Vagina (tissue), 2 donors: ENCODE results near the gene ZBTB49. TPM values are rescaled to one million over a fixed set of nuclear protein-coding genes. Genes with fewer than 3 reads are reported as not detected.

Experiments used
- DNase-seq, 2 donors: peaks; one replicate each; pipeline ENCODE4 v3.0.0-alpha.2; 2017; ENCODE audit errors: extremely low spot score in 2 of 2
- H3K27ac ChIP-seq: fragments of 200-600 bp; sonication (generic); one replicate; pipeline ENCODE4 v1.5.1; 2019
- H3K27me3 ChIP-seq: fragments of 200-600 bp; sonication (generic); one replicate; pipeline ENCODE4 v1.5.1; 2019
- H3K36me3 ChIP-seq, 2 donors: fragments of 200-600 bp; sonication (generic); one replicate each; pipeline ENCODE4 v1.5.1; 2017 to 2019
- H3K4me1 ChIP-seq: fragments of 200-600 bp; sonication (generic); one replicate; pipeline ENCODE4 v1.5.1; 2019
- H3K4me3 ChIP-seq, 2 donors: fragments of 200-600 bp; sonication (generic); 1 replicate in 1 of 2; 2 replicates in 1 of 2; pipeline ENCODE4 v1.5.1; 2016 to 2019
- H3K9me3 ChIP-seq: fragments of 200-600 bp; sonication (generic); one replicate; pipeline ENCODE4 v1.5.1; 2019
- POLR2A ChIP-seq, 2 donors: fragments of 450-650 bp; IDR thresholded peaks; one replicate each; pipeline ENCODE4 v1.6.1; 2017; ENCODE audit warnings: antibody characterized with exemption in 2 of 2, mild to moderate bottlenecking in 2 of 2, moderate library complexity in 2 of 2
- POLR2AphosphoS5 ChIP-seq, 2 donors: sonication (generic); formaldehyde crosslinking; IDR thresholded peaks; one replicate each; pipeline ENCODE4 v1.9.0; 2017; ENCODE audit warnings: antibody characterized with exemption in 2 of 2, mild to moderate bottlenecking in 2 of 2, low read depth in 1 of 2; ENCODE audit not compliant: insufficient read depth in 1 of 2
- intact Hi-C: fragments of 100-400 bp; cut with DNase I; formaldehyde crosslinking; loops from one replicate; pipeline ENCODE4 v1.15.1; 2023
- total RNA-seq: library from RNA; depleted of rRNA; stranded (reverse); fragments of >200 nt; gene quantifications from one replicate; pipeline ENCODE4 v1.2.3, GENCODE V29; 2016
- TF ChIP-seq, protein P1 (sequence below), 3 experiments: fragments of 450-650 bp in 2 of 3; fragments of 200-600 bp in 1 of 3; sonication (generic) in 1 of 3; IDR thresholded peaks; one replicate each; pipeline ENCODE4 v1.5.1; 2017 to 2019; ENCODE audit warnings: antibody characterized with exemption in 3 of 3, mild to moderate bottlenecking in 2 of 3, moderate library complexity in 2 of 3

ZBTB49 gene
- total RNA-seq, 1 donor from 2014 or later, result 5.4 TPM

DNA sequence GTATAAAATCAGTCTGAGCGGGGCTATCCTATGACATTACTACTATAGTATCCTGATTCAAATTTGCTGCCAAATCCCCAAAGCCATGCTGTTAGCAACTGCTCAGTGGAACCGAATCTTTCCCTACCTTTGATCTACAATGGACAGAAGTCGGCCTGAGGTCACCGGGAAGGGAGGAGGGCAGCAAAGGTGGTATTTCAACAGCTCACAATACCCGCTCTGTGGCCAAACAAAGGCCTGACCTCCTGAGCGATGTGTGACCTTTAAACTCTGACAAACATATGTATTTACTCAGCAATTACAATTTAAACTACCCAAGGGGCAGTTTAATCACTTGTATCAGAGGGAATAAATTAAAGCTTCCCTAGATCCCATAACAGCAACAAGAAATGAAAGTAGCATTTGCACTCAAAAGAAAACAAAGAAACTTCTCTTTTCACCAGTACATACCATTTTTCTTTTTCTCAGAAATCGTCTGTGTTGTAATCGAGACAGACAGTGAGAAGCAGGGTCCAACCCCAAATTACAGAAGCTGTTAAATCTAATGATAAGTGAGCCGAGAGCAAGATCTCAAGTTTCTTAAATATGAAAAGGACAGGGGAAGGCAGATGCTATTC, 30.5 kb upstream of the ZBTB49 start:
- no peaks in the 10 kb centered on the region for H3K9me3 ChIP-seq
- TF ChIP-seq POLR2A (IDR thresholded peaks at IDR 0.05) (no peak), POLR2AphosphoS5 (IDR thresholded peaks at IDR 0.05; ENCODE audit: insufficient read depth in 1 of 2, low read depth in 1 of 2) (no peak)
- TF ChIP-seq, protein P1, sequence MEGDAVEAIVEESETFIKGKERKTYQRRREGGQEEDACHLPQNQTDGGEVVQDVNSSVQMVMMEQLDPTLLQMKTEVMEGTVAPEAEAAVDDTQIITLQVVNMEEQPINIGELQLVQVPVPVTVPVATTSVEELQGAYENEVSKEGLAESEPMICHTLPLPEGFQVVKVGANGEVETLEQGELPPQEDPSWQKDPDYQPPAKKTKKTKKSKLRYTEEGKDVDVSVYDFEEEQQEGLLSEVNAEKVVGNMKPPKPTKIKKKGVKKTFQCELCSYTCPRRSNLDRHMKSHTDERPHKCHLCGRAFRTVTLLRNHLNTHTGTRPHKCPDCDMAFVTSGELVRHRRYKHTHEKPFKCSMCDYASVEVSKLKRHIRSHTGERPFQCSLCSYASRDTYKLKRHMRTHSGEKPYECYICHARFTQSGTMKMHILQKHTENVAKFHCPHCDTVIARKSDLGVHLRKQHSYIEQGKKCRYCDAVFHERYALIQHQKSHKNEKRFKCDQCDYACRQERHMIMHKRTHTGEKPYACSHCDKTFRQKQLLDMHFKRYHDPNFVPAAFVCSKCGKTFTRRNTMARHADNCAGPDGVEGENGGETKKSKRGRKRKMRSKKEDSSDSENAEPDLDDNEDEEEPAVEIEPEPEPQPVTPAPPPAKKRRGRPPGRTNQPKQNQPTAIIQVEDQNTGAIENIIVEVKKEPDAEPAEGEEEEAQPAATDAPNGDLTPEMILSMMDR (IDR thresholded peaks at IDR 0.05), result no peak
- H3K27me3 ChIP-seq, result no peaks in the 10 kb centered on the region
- intact Hi-C loops, result no loop called here
- H3K36me3 ChIP-seq, result no peaks in the 10 kb centered on the region
- no peak for DNase-seq
- no peaks in the 10 kb centered on the region for H3K4me1 ChIP-seq
- H3K27ac ChIP-seq, result no peak overlapping the region
- H3K4me3 ChIP-seq, result no peak overlapping the region

DNA sequence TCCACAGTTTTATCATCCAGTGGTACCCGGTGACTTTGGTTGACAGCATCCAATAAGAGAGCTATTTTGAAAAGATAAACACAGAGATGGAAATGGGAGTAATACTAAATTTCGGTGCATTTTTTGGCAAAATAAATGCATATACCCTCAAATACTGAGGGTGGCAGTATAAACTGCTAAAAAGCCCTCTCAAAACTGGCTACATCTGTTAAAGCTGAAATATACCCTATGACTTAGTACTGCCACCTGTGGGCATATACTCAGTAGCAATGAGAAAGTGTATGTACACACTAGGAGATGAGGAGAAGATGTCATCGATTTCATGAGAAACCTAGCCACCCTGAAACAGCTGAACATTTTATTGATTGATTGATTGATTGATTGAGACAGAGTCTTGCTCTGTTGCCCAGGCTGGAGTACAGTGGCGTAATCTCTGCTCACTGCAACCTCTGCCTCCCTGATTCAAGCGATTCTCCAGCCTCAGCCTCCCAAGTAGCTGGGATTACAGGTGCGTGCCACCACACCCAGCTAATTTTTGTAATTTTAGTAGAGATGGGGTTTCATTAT, 29.8 kb upstream of the ZBTB49 start:
- DNase-seq, result no peak
- Histone ChIP-seq H3K27ac (no peak overlapping the region), H3K4me3 (no peak overlapping the region), H3K36me3 (no peaks in the 10 kb centered on the region), H3K4me1 (no peaks in the 10 kb centered on the region), H3K9me3 (no peaks in the 10 kb centered on the region), H3K27me3 (no peaks in the 10 kb centered on the region)
- TF ChIP-seq POLR2AphosphoS5 (IDR thresholded peaks at IDR 0.05; ENCODE audit: insufficient read depth in 1 of 2, low read depth in 1 of 2), result no peak
- TF ChIP-seq, protein P1 (IDR thresholded peaks at IDR 0.05), result peak in 2 of 3 experiments; percentile 6 to 40
- intact Hi-C loops, result no loop called here

DNA sequence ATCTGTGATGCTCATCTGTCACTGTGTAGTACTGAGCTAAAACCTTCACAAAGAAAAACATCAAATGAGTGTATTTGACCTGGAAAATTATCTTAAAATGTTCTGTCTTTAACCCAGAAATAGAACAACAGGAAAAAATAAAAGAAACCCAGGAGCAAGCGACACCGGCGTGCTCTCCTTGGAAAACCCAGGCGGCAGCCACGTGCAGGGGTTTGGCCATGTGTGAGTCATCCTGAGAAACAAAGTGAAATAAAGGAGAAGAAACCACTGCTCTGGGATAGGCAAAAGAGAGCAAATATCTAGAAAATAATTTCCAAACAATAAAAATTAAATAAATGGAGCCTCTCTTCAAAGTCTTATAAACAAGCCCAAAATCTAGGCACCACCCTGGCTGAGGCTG, 22.1 kb upstream of the ZBTB49 start:
- H3K27ac ChIP-seq, result no peak overlapping the region
- H3K36me3 ChIP-seq, result peaks cover 0 to 25% of the 10 kb centered on the region in 2 donors
- H3K4me3 ChIP-seq, result no peak overlapping the region
- no peak for DNase-seq
- H3K4me1 ChIP-seq, result no peaks in the 10 kb centered on the region
- no peak for TF ChIP-seq POLR2AphosphoS5 (IDR thresholded peaks at IDR 0.05; ENCODE audit: insufficient read depth in 1 of 2, low read depth in 1 of 2)
- no peak for TF ChIP-seq POLR2A (IDR thresholded peaks at IDR 0.05)
- TF ChIP-seq, protein P1 (IDR thresholded peaks at IDR 0.05), result no peak
- no peaks in the 10 kb centered on the region for H3K27me3 ChIP-seq
- H3K9me3 ChIP-seq, result no peaks in the 10 kb centered on the region
- intact Hi-C loops, result no loop called here

DNA sequence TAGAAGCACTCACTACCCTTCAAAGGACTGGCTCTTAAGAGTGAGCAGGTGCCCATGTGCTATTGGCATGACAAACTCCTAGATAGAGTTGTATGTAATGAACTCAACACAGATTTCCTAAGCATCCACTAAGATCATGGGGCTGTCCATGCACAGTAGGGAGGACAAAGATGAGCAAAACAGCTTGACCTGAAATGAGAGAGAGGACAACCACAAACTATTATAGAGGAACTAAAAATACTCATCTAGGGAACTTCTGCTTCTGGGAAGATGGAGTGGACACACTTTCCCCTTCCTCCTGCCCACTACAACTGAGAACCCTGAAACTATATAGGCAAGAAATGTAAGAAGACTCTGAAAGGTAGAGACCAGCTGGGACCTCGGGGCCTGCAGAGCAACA, 21.3 kb upstream of the ZBTB49 start:
- Histone ChIP-seq H3K27ac (no peak overlapping the region), H3K27me3 (no peaks in the 10 kb centered on the region), H3K36me3 (peaks cover 0 to 31% of the 10 kb centered on the region in 2 donors), H3K4me1 (no peaks in the 10 kb centered on the region), H3K4me3 (no peak overlapping the region), H3K9me3 (no peaks in the 10 kb centered on the region)
- intact Hi-C loops, result no loop called here
- TF ChIP-seq POLR2A (IDR thresholded peaks at IDR 0.05) (no peak), POLR2AphosphoS5 (IDR thresholded peaks at IDR 0.05; ENCODE audit: insufficient read depth in 1 of 2, low read depth in 1 of 2) (no peak)
- TF ChIP-seq, protein P1 (IDR thresholded peaks at IDR 0.05), result no peak
- no peak for DNase-seq

DNA sequence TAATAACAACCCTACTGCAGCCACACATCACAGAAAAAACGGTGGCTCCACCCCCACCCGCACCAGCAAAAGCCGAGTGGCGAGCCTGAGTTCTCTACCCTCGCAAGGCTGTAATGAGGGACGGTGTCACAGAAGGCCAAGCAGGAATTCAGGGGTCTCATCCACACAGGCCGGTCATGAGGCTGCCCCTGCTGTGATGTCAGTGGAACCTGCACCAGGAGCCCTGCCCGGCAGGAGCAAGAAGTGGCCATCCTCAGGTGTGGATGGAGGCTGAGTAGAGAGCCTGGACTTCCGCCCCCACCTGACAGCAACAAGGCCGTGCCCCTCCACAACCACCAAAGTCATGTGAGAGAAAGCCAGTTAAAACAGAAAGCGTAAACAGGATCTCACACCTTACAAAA, 20.7 kb upstream of the ZBTB49 start:
- Histone ChIP-seq H3K27ac (no peak overlapping the region), H3K36me3 (peaks cover 0 to 36% of the 10 kb centered on the region in 2 donors)

More for the DNA sequence above, 20.7 kb upstream of the ZBTB49 start:
- H3K9me3 ChIP-seq, result no peaks in the 10 kb centered on the region
- no peaks in the 10 kb centered on the region for H3K4me1 ChIP-seq
- TF ChIP-seq POLR2AphosphoS5 (IDR thresholded peaks at IDR 0.05; ENCODE audit: insufficient read depth in 1 of 2, low read depth in 1 of 2) (peak in 1 of 2 donors; percentile 35), POLR2A (IDR thresholded peaks at IDR 0.05) (no peak)
- TF ChIP-seq, protein P1 (IDR thresholded peaks at IDR 0.05), result no peak
- no peaks in the 10 kb centered on the region for H3K27me3 ChIP-seq
- no peak for DNase-seq
- H3K4me3 ChIP-seq, result no peak overlapping the region
- intact Hi-C loops, result no loop called here
